ENCODE results near the gene ZFPM1. TPM values are rescaled to one million over a fixed set of nuclear protein-coding genes. Genes with fewer than 3 reads are reported as not detected.

Gene ZFPM1
- total RNA-seq, 2 donors from 2014 or later: 10.9 to 11.4 TPM

GRCh38 chr16:88529596-88529995 lies 76.5 kb downstream of the ZFPM1 start:
- no peak overlapping the region for H3K4me3 ChIP-seq
- DNase-seq (no peak), ATAC-seq (no peak)
- TF ChIP-seq POLR2A (IDR thresholded peaks at IDR 0.05) (no peak), CTCF (IDR thresholded peaks at IDR 0.05) (no peak)
- intact Hi-C loops (cut with DNase I): loop anchor here (5.0 kb wide), 1 partner anchor 87 kb away; no protein-coding TSS in a partner anchor
- no peaks in the 10 kb centered on the region for H3K9me3 ChIP-seq
- H3K27ac ChIP-seq: no peak overlapping the region
- H3K27me3 ChIP-seq: no peaks in the 10 kb centered on the region
- 92 to 94% methylated on average over 9 of the region's 9 CpGs for WGBS, 2 donors
- peaks cover 27% of the 10 kb centered on the region for H3K4me1 ChIP-seq
- H3K36me3 ChIP-seq (replicated peaks in 1 of 2; ENCODE audit: insufficient read depth in 1 of 2, low read depth in 2 of 2): peaks cover 0 to 2% of the 10 kb centered on the region in 2 donors

GRCh38 chr16:88530051-88530857 lies 77.2 kb downstream of the ZFPM1 start:
- DNase-seq (peak in 1 of 4 donors; percentile 1), ATAC-seq (no peak)
- no peak for TF ChIP-seq POLR2A (IDR thresholded peaks at IDR 0.05)
- TF ChIP-seq CTCF (IDR thresholded peaks at IDR 0.05): no peak
- Histone ChIP-seq H3K27ac (no peak overlapping the region), H3K4me3 (no peak overlapping the region), H3K4me1 (peaks cover 25% of the 10 kb centered on the region), H3K27me3 (no peaks in the 10 kb centered on the region), H3K9me3 (no peaks in the 10 kb centered on the region), H3K36me3 (replicated peaks in 1 of 2; ENCODE audit: insufficient read depth in 1 of 2, low read depth in 2 of 2) (peaks cover 0 to 2% of the 10 kb centered on the region in 2 donors)
- WGBS, 2 donors: 83 to 88% methylated on average over 6 to 25 of the region's 27 CpGs
- intact Hi-C loops (cut with DNase I): no loop called here

- no peak for DNase-seq
- WGBS, 2 donors: 74 to 75% methylated on average over 11 of the region's 11 CpGs
- ATAC-seq: no peak
- peaks cover 0 to 2% of the 10 kb centered on the region in 2 donors for H3K36me3 ChIP-seq (replicated peaks in 1 of 2; ENCODE audit: insufficient read depth in 1 of 2, low read depth in 2 of 2)
- intact Hi-C loops (cut with DNase I): no loop called here
- no peak overlapping the region for H3K27ac ChIP-seq
- H3K4me3 ChIP-seq: no peak overlapping the region
- no peaks in the 10 kb centered on the region for H3K9me3 ChIP-seq
- TF ChIP-seq CTCF (IDR thresholded peaks at IDR 0.05) (no peak), POLR2A (IDR thresholded peaks at IDR 0.05) (no peak)
- H3K4me1 ChIP-seq: peaks cover 20% of the 10 kb centered on the region
- no peaks in the 10 kb centered on the region for H3K27me3 ChIP-seq
Measured at GRCh38 chr16:88530858-88531203, 77.8 kb downstream of the ZFPM1 start.

GRCh38 chr16:88531346-88531745 lies 78.3 kb downstream of the ZFPM1 start:
- TF ChIP-seq CTCF (IDR thresholded peaks at IDR 0.05) (no peak), POLR2A (IDR thresholded peaks at IDR 0.05) (no peak)
- H3K9me3 ChIP-seq: no peaks in the 10 kb centered on the region

More at GRCh38 chr16:88531346-88531745, 78.3 kb downstream of the ZFPM1 start:
- Histone ChIP-seq H3K36me3 (replicated peaks in 1 of 2; ENCODE audit: insufficient read depth in 1 of 2, low read depth in 2 of 2) (peaks cover 0 to 2% of the 10 kb centered on the region in 2 donors), H3K4me3 (no peak overlapping the region), H3K27ac (no peak overlapping the region), H3K27me3 (no peaks in the 10 kb centered on the region), H3K4me1 (peaks cover 16% of the 10 kb centered on the region)
- intact Hi-C loops (cut with DNase I): no loop called here
- DNase-seq (no peak), ATAC-seq (no peak)
- 82 to 87% methylated on average over 10 to 12 of the region's 12 CpGs for WGBS, 2 donors

All from body of pancreas (tissue), 4 donors.